Hindlimb muscle (tissue), 1 donor: ENCODE results near the gene KIF26B. TPM values are rescaled to one million over a fixed set of nuclear protein-coding genes. Genes with fewer than 3 reads are reported as not detected.
A peak's percentile ranks its signal among the peaks of the same experiment; 100 is the strongest.

Experiments
- DNase-seq: peaks from one replicate; pipeline ENCODE4 v3.0.0-alpha.2; 2013
- polyA plus RNA-seq: library from polyadenylated mRNA; unstranded; fragments of 120-200 nt; gene quantifications from one replicate; pipeline ENCODE4 v1.2.1, GENCODE V29; 2013; ENCODE audit not compliant: insufficient read length

Gene KIF26B
- polyA plus RNA-seq, 1 donor = 0.99 TPM

GRCh38 chr1:245133995-245134715 is 20.6 kb upstream of the KIF26B start:
- no peak for DNase-seq

DNA sequence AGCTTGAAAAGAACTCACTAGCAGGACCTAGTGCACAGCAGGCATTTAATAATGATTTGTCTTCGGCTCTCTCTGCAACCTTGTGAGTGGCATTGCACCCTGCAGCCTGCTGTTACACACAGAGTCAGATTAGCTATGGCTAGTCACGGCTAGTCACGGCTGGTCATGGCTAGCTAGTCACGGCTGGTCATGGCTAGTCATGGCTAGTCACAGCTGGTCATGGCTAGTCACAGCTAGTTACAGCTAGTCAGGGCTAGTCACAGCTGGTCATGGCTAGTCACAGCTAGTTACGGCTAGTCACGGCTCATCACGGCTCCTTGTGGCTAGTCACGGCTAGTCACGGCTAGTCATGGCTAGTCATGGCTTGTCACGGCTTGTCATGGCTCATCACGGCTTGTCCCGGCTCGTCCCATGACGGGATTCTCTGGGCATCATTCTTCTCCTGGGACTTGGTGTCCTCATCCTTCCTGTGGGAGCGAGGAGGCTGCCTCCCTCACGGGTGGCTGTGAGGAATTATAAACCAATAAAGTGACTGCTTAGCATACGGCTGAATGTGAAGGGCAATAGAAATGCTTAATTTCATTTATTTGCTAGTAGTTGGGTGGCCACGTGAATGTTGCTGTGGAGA is 12.5 kb upstream of the KIF26B start:
- no peak for DNase-seq

DNA sequence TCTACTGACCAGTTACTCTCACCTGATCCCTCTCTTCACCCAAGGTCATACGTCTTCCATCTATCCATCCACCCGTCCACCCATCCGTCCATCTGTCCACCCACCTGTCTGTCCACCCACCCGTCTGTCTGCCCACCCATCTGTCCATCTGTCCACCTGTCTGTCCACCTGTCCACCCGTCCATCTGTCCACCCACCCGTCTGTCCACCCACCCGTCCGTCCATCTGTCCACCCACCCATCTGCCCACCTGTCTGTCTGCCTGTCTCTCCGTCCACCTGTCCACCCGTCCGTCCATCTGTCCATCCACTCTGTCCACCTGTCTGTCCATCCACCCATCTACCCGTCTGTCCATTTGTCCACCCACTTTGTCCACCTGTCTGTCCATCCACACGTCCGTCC is 11.8 kb upstream of the KIF26B start:
- DNase-seq = no peak

DNA sequence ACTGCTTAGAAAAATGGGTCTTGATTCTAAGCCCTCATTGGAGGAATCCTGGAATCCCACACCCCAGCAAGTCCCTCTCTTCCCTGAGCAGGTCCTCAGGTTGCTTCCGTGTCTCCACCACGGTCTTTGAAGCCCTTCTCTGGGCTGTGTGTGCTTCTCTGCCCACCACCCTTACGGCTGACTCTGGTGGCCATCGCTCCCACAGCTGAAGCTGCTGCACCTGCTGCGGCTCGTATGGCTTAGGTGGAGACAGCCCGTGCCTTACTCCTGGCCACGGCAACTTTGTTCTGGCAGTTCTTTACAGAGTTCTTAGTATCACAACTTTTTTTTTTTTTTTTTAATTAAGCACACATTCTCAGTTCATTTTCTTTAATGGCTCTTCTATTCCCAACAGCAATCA is 10.9 kb upstream of the KIF26B start:
- DNase-seq = no peak

DNA sequence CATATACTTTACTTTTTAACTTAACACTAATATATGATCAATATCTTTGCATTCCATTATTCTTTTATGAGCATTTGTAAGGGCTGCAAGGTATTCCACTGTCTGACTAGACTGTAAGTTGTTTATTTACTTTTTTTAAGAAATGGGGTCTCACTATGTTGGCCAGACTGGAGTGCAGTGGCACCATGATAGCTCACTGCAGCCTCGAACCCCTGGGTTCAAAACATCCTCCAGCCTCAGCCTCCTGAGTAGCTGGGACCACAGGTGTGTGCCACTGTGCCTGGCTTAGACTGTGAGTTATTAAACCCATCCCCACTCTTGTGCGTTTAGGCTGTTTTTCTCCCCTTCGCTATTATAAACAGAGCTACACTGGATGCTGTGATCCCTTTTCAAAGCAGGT is 6.7 kb upstream of the KIF26B start:
- no peak for DNase-seq

GRCh38 chr1:245148861-245149260 is 5.9 kb upstream of the KIF26B start:
- DNase-seq = no peak

DNA sequence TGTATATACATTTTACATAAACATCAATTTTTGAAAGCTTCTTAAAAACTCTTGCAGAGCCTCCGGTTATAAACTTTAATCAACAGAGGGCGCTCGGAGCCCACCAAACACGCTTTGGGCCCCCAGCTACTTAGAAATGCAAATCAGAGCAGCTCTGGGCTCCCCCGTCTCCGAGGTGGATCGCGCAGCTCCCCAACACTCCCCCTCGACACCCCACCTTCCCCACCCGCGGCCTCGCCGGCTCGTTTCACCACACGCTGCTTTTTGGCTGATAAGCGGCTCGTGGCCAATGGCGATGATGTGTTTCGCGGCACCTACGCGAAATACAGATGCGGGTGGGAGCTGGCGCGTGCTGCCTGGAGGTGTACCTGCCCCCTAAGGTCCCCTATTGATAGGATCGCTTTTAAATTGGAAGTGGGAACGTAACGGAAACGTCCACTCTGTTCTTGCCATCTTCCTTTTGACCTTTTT is 1.7 kb upstream of the KIF26B start:
- DNase-seq = peak; percentile 74

- no peak for DNase-seq
Measured at GRCh38 chr1:245153552-245154428, 995 bp upstream of the KIF26B start.

DNA sequence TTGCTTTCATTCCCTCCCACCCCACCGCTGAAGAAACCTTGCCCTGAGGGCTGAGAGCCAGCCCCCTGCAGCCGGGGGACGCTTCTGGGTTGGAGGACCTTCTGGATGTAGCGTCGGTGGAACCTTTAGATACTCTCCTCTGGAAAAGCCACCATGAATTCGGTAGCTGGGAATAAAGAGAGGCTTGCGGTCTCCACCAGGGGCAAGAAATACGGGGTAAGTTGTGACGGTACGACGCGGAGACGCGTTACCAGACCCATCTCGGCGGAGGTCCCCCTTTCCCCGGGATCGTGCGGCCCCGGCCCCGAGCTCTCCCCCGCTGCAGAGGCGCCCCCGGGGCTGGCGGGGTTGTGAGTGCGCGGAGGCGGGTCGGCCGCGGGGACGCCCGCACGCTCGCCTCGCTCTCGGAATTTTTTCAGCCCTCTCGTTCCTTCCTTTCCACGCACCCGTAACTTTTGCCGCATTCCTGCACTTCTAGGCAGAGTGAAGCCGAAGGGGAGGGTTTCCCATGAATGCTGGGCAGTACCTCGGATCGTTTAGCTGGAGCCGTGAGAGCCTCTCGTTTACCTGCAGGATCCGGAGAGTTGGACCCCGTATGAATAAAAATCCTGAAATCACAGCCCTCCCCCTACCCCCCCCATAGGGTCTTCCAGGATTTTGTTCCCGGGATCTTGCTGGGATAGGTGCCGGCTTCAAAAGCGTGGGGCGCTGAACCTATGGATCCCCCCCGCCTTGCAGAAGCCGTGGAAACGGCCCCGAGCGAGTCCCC is 671 bp downstream of the KIF26B start:
- no peak for DNase-seq

DNA sequence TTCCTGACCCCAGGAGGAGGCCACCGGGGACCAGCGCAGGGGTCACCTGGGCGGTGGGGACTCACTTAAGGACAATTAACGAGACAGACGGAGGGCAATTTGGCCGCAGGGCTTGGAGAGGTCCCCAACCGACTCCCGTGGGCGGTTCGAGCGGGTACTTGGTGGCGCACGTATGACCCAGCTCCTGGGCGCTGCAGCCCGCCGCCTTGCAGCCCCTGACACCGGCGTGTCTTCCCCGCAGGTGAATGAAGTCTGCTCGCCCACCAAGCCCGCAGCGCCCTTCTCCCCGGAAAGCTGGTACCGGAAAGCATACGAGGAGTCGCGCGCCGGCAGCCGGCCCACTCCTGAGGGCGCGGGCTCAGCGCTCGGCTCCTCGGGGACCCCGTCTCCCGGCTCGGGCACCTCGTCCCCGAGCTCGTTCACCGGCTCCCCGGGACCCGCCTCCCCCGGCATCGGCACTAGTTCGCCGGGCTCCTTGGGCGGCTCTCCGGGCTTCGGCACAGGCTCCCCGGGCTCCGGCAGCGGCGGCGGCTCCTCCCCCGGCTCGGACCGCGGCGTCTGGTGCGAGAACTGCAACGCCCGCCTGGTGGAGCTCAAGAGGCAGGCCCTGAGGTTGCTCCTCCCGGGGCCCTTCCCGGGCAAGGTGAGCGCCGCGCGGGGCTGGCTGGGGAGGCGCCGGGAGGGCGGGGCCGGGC is 1.4 kb downstream of the KIF26B start:
- peak; percentile 70 for DNase-seq

DNA sequence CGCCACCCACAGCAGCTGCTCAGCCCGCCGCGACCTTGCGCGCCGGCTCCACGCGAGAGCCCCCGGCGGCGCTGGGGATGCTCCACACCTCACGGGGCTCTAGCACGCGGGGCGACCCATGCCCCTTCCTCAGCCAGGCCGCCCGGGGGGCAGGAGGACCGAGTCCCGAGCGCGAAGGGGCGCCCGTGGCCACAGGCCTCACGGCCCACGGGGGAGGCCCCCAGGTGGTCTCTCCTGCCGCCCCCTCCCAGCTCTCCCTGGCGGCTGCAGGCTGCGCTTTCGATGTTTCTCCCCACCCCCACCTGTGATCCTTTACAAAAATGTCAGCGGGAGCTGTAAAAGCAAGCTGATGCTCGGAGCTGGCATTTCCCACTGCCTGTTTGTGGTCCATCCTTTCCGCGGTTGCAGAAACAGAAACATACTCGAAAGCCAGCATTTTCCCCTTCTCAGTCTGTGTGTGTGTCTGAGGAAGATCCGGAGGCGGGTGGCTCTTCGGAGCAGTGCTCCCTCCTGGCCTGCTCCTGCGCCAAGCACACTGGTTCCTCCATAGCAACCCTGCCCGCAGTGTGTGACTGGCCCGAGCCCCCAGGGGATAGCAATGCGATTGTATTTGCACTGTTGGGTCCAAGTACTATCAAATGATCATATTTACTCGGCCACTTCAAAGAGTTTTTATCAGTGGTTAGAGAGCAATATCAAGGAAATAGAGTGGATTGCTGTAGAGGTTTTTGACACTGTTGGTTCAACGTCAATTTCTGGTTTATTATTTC is 2.1 kb downstream of the KIF26B start:
- DNase-seq = no peak

DNA sequence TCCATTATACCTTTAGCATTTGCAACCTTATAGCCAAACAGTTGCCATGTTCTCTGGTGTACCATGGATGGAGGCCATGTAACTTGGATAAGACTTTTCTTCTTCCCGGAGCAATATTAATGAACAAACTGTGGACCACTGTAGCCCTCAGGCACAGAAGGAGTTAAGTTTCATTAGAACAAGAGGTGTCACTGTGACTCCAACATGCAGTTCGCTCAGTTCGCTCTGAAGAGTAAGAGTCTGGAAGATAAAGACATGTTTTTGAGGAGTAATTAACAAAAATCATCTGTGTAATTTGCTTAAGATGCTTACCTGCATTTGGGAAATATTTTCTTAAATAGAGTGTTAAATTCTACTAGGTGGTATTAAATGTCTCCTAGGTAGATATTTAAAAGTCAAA is 4.1 kb downstream of the KIF26B start:
- no peak for DNase-seq

DNA sequence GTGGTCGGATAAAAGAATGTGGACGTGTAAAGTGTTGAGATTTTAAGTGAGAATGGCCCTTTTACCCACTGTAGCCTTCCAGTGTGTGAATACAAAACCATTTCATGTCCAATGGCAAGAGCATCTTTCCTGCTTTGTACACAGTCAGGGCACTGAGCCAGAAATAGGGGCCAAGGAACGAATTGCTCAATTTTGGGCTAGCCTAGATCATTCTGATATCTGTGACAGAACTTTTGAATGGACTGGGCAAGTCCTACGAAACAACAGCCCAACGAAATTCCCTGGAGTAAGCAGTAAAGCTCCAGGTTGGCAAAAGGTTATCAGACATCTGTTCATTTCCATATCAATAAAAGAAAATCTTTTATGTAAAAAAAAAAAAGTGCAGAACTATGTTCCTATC is 5.5 kb downstream of the KIF26B start:
- DNase-seq = peak; percentile 12

- no peak for DNase-seq
Measured at GRCh38 chr1:245160741-245161400, 6.1 kb downstream of the KIF26B start.

DNA sequence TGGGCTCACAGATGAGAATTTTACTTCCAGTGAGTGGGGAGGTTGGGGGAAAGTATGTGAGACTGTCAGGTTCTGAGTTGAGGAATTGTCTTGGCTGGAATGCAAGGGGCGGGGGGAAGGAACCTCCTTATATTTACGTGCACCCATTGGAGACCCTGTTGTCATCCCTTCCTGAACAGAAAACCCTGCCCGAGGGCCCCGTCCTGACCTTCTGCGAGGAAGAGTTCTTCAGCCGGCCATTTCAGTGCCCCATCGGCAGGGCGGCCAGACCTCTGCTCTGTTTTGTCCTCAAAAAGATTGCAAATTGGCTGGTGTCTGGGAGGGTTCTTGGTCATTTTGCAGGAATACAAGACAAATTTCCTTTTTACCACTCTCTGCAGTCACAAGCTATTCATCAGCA is 7.1 kb downstream of the KIF26B start:
- no peak for DNase-seq

DNA sequence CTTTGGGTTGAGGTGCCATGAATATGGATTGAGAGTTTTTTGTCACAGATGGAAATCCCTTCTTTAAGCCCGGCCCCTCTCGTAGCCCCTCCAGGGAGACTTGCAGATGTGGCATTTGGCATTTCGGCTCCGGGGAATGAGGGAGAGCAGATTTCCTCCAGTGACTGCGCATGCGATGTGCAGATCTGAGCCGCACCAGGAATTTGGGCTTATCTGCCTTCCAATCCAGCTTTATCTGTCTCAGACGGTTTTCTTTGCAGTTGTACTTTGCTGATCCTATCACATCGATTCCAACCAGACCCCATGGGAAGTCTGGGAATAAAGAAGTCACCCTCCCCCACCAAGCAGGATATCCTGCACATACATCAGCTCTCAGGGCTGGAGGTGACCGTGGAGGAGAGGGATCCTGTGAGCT is 11.7 kb downstream of the KIF26B start:
- peak; percentile 9 for DNase-seq

DNA sequence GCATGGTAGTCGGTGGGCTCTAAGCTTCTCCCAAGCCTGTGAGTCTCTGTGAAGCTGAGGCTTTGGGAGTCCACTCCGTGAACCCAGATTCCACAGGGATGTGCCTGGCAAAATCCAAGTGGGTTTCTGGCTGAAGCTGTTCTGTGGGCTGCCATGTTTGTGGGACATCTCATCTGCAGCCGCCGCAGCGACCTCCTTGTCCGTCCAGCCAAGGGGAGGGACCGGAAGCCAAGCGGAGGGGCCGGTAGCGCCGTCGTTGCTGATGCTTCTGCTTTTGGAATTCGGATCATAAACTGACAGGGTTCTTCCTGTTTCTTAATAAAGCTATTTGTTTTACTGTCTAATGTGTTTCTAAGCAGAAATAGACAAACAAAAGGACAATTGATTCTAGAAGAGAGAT is 13.3 kb downstream of the KIF26B start:
- no peak for DNase-seq

DNA sequence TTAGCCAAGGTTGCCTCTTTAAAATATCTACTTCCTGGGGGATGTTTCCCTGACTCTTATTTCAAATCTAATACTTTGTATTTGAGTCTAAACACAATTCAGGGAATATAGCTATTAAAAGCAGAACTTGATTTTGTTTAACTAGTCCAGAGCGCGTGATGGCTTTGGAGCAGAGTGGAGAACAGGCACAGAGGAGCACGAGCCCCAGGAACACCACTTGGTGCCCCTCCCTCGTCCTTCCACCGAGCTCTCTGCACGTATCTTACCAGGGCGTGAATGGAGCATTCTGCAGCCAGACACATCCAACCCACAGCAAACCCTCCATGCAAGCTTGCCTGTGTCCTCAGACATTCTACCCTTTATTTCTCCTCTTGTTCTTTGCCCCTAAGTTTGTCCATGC is 14.1 kb downstream of the KIF26B start:
- DNase-seq = no peak

- DNase-seq = no peak
Measured at GRCh38 chr1:245169376-245169775, 14.6 kb downstream of the KIF26B start.

DNA sequence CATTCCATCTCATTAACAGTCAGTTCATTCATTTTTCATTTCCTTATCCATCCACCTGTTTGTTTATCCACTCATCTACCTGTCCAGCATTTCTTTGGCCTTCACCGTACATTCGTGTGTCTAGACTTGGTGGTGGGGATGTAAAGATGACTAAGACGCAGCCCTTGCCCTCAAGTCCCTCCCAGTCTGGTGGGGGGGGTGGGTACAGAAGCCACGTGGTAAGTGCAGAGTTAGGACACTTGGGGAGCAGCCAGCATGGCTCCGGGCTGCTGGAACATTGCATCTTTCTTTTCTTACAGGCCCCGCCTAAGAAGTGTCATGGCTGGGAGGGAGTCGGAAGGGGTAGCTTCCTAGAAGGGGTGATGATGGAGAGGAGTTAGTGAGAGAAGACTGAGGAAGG is 17.2 kb downstream of the KIF26B start:
- DNase-seq = no peak

GRCh38 chr1:245172829-245173228 is 18.0 kb downstream of the KIF26B start:
- no peak for DNase-seq
